Keratinocyte (primary cell): ENCODE data around the gene LZTFL1. TPM values are rescaled to one million over a fixed set of nuclear protein-coding genes. Genes with fewer than 3 reads are reported as not detected.

Experiments used
- DNase-seq: peaks from one replicate; pipeline ENCODE4 v3.0.0-alpha.2; 2011; ENCODE audit warnings: low read depth, missing footprints, low spot score
- FAIRE-seq: peaks from 2 replicates; lab custom pipeline; 2011; peaks lifted over from hg19 to GRCh38; lab: Jason Lieb, UNC
- H2AFZ ChIP-seq: 2 replicates; pipeline ENCODE4 v1.6.0; 2012; ENCODE audit warnings: low read length, control low read depth, inconsistent platforms; ENCODE audit not compliant: control insufficient read depth
- H3K27ac ChIP-seq: 2 replicates; pipeline ENCODE4 v1.5.1; 2011; ENCODE audit warnings: low read length; ENCODE audit not compliant: control insufficient read depth, insufficient read depth
- H3K27me3 ChIP-seq: 3 replicates; pipeline ENCODE4 v1.6.0; 2011; ENCODE audit warnings: low read length; ENCODE audit not compliant: control insufficient read depth, insufficient read depth; ENCODE audit errors: extremely low read depth
- H3K36me3 ChIP-seq, 2 experiments: 2 replicates in 1 of 2; 3 replicates in 1 of 2; pipeline ENCODE4 v1.5.1; 2011; ENCODE audit warnings: low read length in 2 of 2, mild to moderate bottlenecking in 1 of 2; ENCODE audit not compliant: control insufficient read depth in 2 of 2, insufficient read depth in 2 of 2; ENCODE audit errors: extremely low read depth in 1 of 2
- H3K4me1 ChIP-seq: 3 replicates; pipeline ENCODE4 v1.5.1; 2011; ENCODE audit warnings: low read length; ENCODE audit not compliant: control insufficient read depth, insufficient read depth; ENCODE audit errors: extremely low read depth
- H3K4me2 ChIP-seq: 3 replicates; pipeline ENCODE4 v1.6.0; 2011; ENCODE audit warnings: low read depth, low read length; ENCODE audit not compliant: control insufficient read depth, insufficient read depth; ENCODE audit errors: extremely low read depth
- H3K4me3 ChIP-seq, 3 experiments: fragments of 200-600 bp in 1 of 3; sonication (generic) in 1 of 3; 2 replicates in 2 of 3; 3 replicates in 1 of 3; pipeline ENCODE4 v1.5.1; 2011 to 2016; ENCODE audit warnings: low read length in 3 of 3, mild to moderate bottlenecking in 3 of 3, control low read depth in 2 of 3, inconsistent platforms in 1 of 3, low read depth in 1 of 3, mixed read lengths in 1 of 3, mixed run types in 1 of 3, moderate library complexity in 1 of 3; ENCODE audit not compliant: control insufficient read depth in 2 of 3, insufficient read depth in 2 of 3; ENCODE audit errors: extremely low read depth in 1 of 3
- H3K79me2 ChIP-seq: 2 replicates; pipeline ENCODE4 v1.6.0; 2012; ENCODE audit warnings: low read length; ENCODE audit not compliant: control insufficient read depth, insufficient read depth
- H3K9ac ChIP-seq: 3 replicates; pipeline ENCODE4 v1.6.0; 2011; ENCODE audit warnings: low read length; ENCODE audit not compliant: control insufficient read depth, insufficient read depth; ENCODE audit errors: extremely low read depth
- H3K9me1 ChIP-seq: 3 replicates; pipeline ENCODE4 v1.6.0; 2011; ENCODE audit warnings: low read length; ENCODE audit not compliant: control insufficient read depth, insufficient read depth; ENCODE audit errors: extremely low read depth
- H3K9me3 ChIP-seq: 2 replicates; pipeline ENCODE4 v1.5.1; 2012; ENCODE audit warnings: low read depth, low read length; ENCODE audit not compliant: control insufficient read depth
- H4K20me1 ChIP-seq: 3 replicates; pipeline ENCODE4 v1.6.0; 2011; ENCODE audit warnings: low read length; ENCODE audit not compliant: control insufficient read depth, insufficient read depth; ENCODE audit errors: extremely low read depth
- CTCF ChIP-seq, 3 experiments: IDR thresholded peaks in 1 of 3; conservative IDR thresholded peaks in 1 of 3; optimal IDR thresholded peaks in 1 of 3; 2 replicates in 2 of 3; 3 replicates in 1 of 3; pipeline versions ENCODE3 to v1.5.1; 2011; ENCODE audit warnings: low read length in 3 of 3, mild to moderate bottlenecking in 3 of 3, moderate library complexity in 2 of 3, control low read depth in 1 of 3, inconsistent platforms in 1 of 3; ENCODE audit not compliant: insufficient read depth in 2 of 3; ENCODE audit errors: extremely low read depth in 1 of 3
- EZH2 ChIP-seq: IDR thresholded peaks from one replicate; pipeline ENCODE4 v1.6.1; 2012; ENCODE audit warnings: inconsistent platforms, mild to moderate bottlenecking, low read length, moderate library complexity
- dilution Hi-C: fragments of 300-500 bp; cut with MboI; formaldehyde crosslinking; loops from one replicate; pipeline ENCODE4 v1.7.0; 2020; ENCODE audit warnings: low sequenced_read_pairs; ENCODE audit not compliant: extremely low pct_ligation_motif_present
- polyA plus RNA-seq, 5 experiments: library from polyadenylated mRNA; depleted of rRNA in 3 of 5; stranded (reverse) in 3 of 5; stranded (forward) in 1 of 5; unstranded in 1 of 5; fragments of >200 nt; gene quantifications; 1 replicate in 1 of 5; 2 replicates in 3 of 5; 3 replicates in 1 of 5; pipeline versions ENCODE4 v1.2.1 to v1.2.3, GENCODE V29; 2011 to 2012; ENCODE audit warnings: missing spikeins in 2 of 5, low read depth in 1 of 5, low replicate concordance in 1 of 5

The LZTFL1 gene
- polyA plus RNA-seq, 1 donor (not counting 4 experiments of a cell fraction or from before 2014, with no cell fraction given) = 17.9 TPM

GRCh38 chr3:45871780-45872179 is 29.9 kb upstream of the LZTFL1 start:
- Histone ChIP-seq H3K4me3 (no peak overlapping the region), H3K79me2 (no peaks in the 10 kb centered on the region), H3K9me1 (no peaks in the 10 kb centered on the region), H3K4me1 (no peaks in the 10 kb centered on the region), H3K9ac (no peak overlapping the region), H3K4me2 (no peak overlapping the region), H3K27ac (no peak overlapping the region), H3K36me3 (no peaks in the 10 kb centered on the region), H3K27me3 (peaks cover 13% of the 10 kb centered on the region), H3K9me3 (no peaks in the 10 kb centered on the region), H2AFZ (no peak overlapping the region), H4K20me1 (no peaks in the 10 kb centered on the region)
- no peak for TF ChIP-seq CTCF (optimal IDR thresholded peaks at IDR 0.05 in 1 of 3, IDR thresholded peaks at IDR 0.05 in 1 of 3, conservative IDR thresholded peaks at IDR 0.05 in 1 of 3; ENCODE audit: extremely low read depth in 1 of 3, insufficient read depth in 2 of 3, low read length in 3 of 3)
- dilution Hi-C loops = no loop called here
- no peak for DNase-seq
- FAIRE-seq = no peak

- H3K9me3 ChIP-seq = no peaks in the 10 kb centered on the region
- H3K4me2 ChIP-seq = no peak overlapping the region
- no peak overlapping the region for H3K27ac ChIP-seq
- no peak overlapping the region for H3K9ac ChIP-seq
- H3K4me3 ChIP-seq = no peak overlapping the region
- no peaks in the 10 kb centered on the region for H4K20me1 ChIP-seq
- dilution Hi-C loops = no loop called here
- no peaks in the 10 kb centered on the region for H3K36me3 ChIP-seq
- H3K79me2 ChIP-seq = no peaks in the 10 kb centered on the region
- no peak overlapping the region for H2AFZ ChIP-seq
- no peak for TF ChIP-seq CTCF (optimal IDR thresholded peaks at IDR 0.05 in 1 of 3, IDR thresholded peaks at IDR 0.05 in 1 of 3, conservative IDR thresholded peaks at IDR 0.05 in 1 of 3; ENCODE audit: extremely low read depth in 1 of 3, insufficient read depth in 2 of 3, low read length in 3 of 3)
- TF ChIP-seq EZH2 = no peak
- DNase-seq (no peak), FAIRE-seq (no peak)
- H3K4me1 ChIP-seq = no peaks in the 10 kb centered on the region
- H3K27me3 ChIP-seq = peaks cover 8% of the 10 kb centered on the region
- H3K9me1 ChIP-seq = no peaks in the 10 kb centered on the region
Measured at GRCh38 chr3:45870099-45870498, 28.2 kb upstream of the LZTFL1 start.
